Osteoblast (primary cell): ENCODE data around the gene CCHCR1. TPM values are rescaled to one million over a fixed set of nuclear protein-coding genes. Genes with fewer than 3 reads are reported as not detected.

Experiments
- DNase-seq: peaks from one replicate; pipeline ENCODE4 v3.0.0; 2011; ENCODE audit warnings: low spot score, mixed read lengths; ENCODE audit not compliant: insufficient read length; ENCODE audit errors: missing footprints
- H2AFZ ChIP-seq: 2 replicates; pipeline ENCODE4 v1.6.0; 2011; ENCODE audit warnings: mild to moderate bottlenecking, low read length
- H3K27ac ChIP-seq: 2 replicates; pipeline ENCODE4 v1.5.1; 2011; ENCODE audit warnings: mild to moderate bottlenecking, low read depth, low read length, moderate library complexity
- H3K27me3 ChIP-seq: 2 replicates; pipeline ENCODE4 v1.6.0; 2012; ENCODE audit warnings: mild to moderate bottlenecking, control low read depth, inconsistent platforms, low read length, moderate library complexity; ENCODE audit not compliant: insufficient read depth
- H3K36me3 ChIP-seq: 2 replicates; pipeline ENCODE4 v1.5.1; 2011; ENCODE audit warnings: mild to moderate bottlenecking, low read length, control low read depth, moderate library complexity; ENCODE audit not compliant: insufficient read depth
- H3K4me1 ChIP-seq: 2 replicates; pipeline ENCODE4 v1.5.1; 2011; ENCODE audit warnings: mild to moderate bottlenecking, low read length, control low read depth, moderate library complexity; ENCODE audit not compliant: insufficient read depth
- H3K4me2 ChIP-seq: 2 replicates; pipeline ENCODE4 v1.6.0; 2011; ENCODE audit warnings: mild to moderate bottlenecking, low read length; ENCODE audit not compliant: insufficient read depth
- H3K4me3 ChIP-seq: fragments of 200-600 bp; sonication (generic); 3 replicates; pipeline ENCODE4 v1.5.1; 2012; ENCODE audit warnings: mild to moderate bottlenecking, low read length, inconsistent platforms; ENCODE audit not compliant: insufficient read depth
- H3K79me2 ChIP-seq: 2 replicates; pipeline ENCODE4 v1.6.0; 2012; ENCODE audit warnings: mild to moderate bottlenecking, low read length, control low read depth, inconsistent platforms; ENCODE audit not compliant: insufficient read depth
- H3K9me3 ChIP-seq: 2 replicates; pipeline ENCODE4 v1.5.1; 2011; ENCODE audit warnings: low read depth, low read length, control low read depth
- H4K20me1 ChIP-seq: 2 replicates; pipeline ENCODE4 v1.6.0; 2012; ENCODE audit warnings: mild to moderate bottlenecking, low read length, control low read depth; ENCODE audit not compliant: insufficient read depth
- small RNA-seq: library from RNA; depleted of rRNA; stranded (forward); fragments of <200 nt; gene quantifications from one replicate; pipeline ENCODE3, GENCODE V24; 2012
- total RNA-seq: library from RNA; depleted of rRNA; stranded (reverse); fragments of >200 nt; gene quantifications from 2 replicates; pipeline ENCODE4 v1.2.3, GENCODE V29; 2012
- TF ChIP-seq, protein P1 (sequence below): IDR thresholded peaks from 2 replicates; pipeline ENCODE4 v1.5.1; 2011; ENCODE audit warnings: mild to moderate bottlenecking, low read depth, low read length, moderate library complexity; ENCODE audit errors: extremely low read depth

Gene CCHCR1
- total RNA-seq, 1 donor = 14.1 TPM

DNA sequence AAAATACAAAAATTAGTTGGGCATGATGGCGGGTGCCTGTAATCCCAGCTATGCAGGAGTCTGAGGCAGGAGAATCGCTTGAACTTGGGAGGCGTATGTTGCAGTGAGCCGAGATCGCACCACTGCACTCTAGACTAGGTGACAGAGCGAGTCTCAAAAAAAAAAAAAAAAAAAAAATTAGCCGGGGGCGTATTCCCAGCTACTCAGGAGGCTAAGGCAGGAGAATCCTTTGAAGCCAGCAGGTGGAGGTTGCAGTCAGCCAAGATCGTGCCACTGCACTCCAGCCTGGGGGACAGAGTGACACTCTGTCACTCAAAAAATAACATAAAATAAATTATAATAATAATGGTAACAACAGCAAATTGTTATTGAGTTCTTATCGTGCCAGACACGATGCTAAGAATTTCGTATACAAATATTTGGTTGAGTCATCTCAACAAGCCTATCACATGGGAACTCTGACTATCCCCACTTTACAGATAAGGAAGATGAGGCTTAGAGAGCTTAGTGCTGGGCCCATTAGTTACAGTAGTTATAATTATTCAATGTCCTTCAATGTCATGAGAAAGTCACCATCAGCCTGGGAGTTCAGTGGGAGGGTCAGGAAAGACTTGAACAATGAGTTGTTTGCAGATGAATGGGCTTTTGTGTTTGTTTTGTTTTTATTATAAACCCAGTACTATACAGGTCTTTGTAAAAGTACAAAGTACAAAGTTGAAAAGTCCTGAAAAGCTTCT lies 64.7 kb downstream of the CCHCR1 start:
- H3K4me2 ChIP-seq = no peak overlapping the region
- TF ChIP-seq, protein P1, sequence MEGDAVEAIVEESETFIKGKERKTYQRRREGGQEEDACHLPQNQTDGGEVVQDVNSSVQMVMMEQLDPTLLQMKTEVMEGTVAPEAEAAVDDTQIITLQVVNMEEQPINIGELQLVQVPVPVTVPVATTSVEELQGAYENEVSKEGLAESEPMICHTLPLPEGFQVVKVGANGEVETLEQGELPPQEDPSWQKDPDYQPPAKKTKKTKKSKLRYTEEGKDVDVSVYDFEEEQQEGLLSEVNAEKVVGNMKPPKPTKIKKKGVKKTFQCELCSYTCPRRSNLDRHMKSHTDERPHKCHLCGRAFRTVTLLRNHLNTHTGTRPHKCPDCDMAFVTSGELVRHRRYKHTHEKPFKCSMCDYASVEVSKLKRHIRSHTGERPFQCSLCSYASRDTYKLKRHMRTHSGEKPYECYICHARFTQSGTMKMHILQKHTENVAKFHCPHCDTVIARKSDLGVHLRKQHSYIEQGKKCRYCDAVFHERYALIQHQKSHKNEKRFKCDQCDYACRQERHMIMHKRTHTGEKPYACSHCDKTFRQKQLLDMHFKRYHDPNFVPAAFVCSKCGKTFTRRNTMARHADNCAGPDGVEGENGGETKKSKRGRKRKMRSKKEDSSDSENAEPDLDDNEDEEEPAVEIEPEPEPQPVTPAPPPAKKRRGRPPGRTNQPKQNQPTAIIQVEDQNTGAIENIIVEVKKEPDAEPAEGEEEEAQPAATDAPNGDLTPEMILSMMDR = no peak

More for the DNA sequence above, 64.7 kb downstream of the CCHCR1 start:
- no peaks in the 10 kb centered on the region for H3K27me3 ChIP-seq
- no peaks in the 10 kb centered on the region for H3K36me3 ChIP-seq
- H3K4me1 ChIP-seq = no peaks in the 10 kb centered on the region
- H3K79me2 ChIP-seq = no peaks in the 10 kb centered on the region
- no peak for DNase-seq
- H3K4me3 ChIP-seq = no peak overlapping the region
- H4K20me1 ChIP-seq = no peaks in the 10 kb centered on the region
- no peak overlapping the region for H2AFZ ChIP-seq
- no peak overlapping the region for H3K27ac ChIP-seq
- no peaks in the 10 kb centered on the region for H3K9me3 ChIP-seq

Small RNAs within 50 kb of the gene (small RNA-seq; reads per million reads assigned to genes)
- not detected for gene POLR2LP1

Other genes with a start within 250 kb of the CCHCR1 start
- gene GTF2H4, start 249.6 kb downstream of the CCHCR1 start, total RNA-seq = 8.8 and 10.9 TPM in 2 replicates
- 14.5 and 15.6 TPM in 2 replicates for gene VARS2, start 243.6 kb downstream of the CCHCR1 start, total RNA-seq
- gene SFTA2, start 225.6 kb downstream of the CCHCR1 start, total RNA-seq = not detected in 2 replicates
- gene MUCL3, start 216.8 kb downstream of the CCHCR1 start, total RNA-seq = not detected in 2 replicates
- gene MUC21, start 174.1 kb downstream of the CCHCR1 start, total RNA-seq = not detected in 2 replicates
- not detected in 2 replicates for gene MUC22, start 147.3 kb downstream of the CCHCR1 start, total RNA-seq
- not detected in 2 replicates for gene C6orf15, start 45.2 kb downstream of the CCHCR1 start, total RNA-seq
- gene PSORS1C1, start 43.0 kb downstream of the CCHCR1 start, total RNA-seq = 1.2 and 2.2 TPM in 2 replicates
- gene CDSN, start 37.4 kb downstream of the CCHCR1 start, total RNA-seq = not detected in 2 replicates
- not detected in 2 replicates for gene PSORS1C2, start 18.7 kb downstream of the CCHCR1 start, total RNA-seq
- 5.8 and 5.9 TPM in 2 replicates for gene TCF19, start 787 bp upstream of the CCHCR1 start, total RNA-seq
- gene POU5F1, start 12.9 kb upstream of the CCHCR1 start, total RNA-seq = 0.29 and 2.5 TPM in 2 replicates
- 477 and 489 TPM in 2 replicates for gene HLA-C, start 114.3 kb upstream of the CCHCR1 start, total RNA-seq
- 455 and 510 TPM in 2 replicates for gene HLA-B, start 199.4 kb upstream of the CCHCR1 start, total RNA-seq
- 31.1 and 40.1 TPM in 2 replicates for gene MICA, start 245.8 kb upstream of the CCHCR1 start, total RNA-seq